HG03521 (cell line): Measurements from ENCODE around the gene WWOX.

Experiments used
- ATAC-seq: cut with Tn5 transposase; IDR thresholded peaks from one replicate; pipeline ENCODE4 v1.9.1; 2021; ENCODE audit warnings: mild to moderate bottlenecking, moderate library complexity; ENCODE audit not compliant: unreplicated experiment

The WWOX gene

DNA sequence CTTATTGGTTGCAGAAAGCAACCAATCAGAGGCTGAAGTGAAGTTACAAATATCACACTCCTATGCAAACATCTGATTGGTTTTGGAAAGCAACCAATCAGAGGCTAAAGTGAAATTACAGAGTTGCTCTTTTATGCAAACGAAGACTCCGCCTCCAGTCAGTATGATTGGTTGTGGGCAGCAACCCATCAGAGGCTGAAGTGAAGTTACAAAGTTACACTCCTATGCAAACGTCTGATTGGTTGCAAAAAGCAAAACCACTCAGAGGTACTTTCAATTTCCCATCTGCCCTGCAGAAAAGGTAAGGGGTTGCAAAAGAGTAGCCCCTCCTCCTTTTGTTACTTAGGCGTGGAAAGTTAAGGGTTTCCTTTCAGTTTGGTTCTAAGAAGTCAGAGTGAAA lies 803.8 kb downstream of the WWOX start:
- no peak for ATAC-seq

- no peak for ATAC-seq
These were observed 804.4 kb downstream of the WWOX start for GRCh38 chr16:78903843-78904242.

GRCh38 chr16:78906135-78906534 lies 806.7 kb downstream of the WWOX start:
- ATAC-seq = no peak

- ATAC-seq = no peak
These were observed 809.8 kb downstream of the WWOX start for GRCh38 chr16:78909226-78909625.

- no peak for ATAC-seq
These were observed 816.4 kb downstream of the WWOX start for GRCh38 chr16:78915811-78916345.

DNA sequence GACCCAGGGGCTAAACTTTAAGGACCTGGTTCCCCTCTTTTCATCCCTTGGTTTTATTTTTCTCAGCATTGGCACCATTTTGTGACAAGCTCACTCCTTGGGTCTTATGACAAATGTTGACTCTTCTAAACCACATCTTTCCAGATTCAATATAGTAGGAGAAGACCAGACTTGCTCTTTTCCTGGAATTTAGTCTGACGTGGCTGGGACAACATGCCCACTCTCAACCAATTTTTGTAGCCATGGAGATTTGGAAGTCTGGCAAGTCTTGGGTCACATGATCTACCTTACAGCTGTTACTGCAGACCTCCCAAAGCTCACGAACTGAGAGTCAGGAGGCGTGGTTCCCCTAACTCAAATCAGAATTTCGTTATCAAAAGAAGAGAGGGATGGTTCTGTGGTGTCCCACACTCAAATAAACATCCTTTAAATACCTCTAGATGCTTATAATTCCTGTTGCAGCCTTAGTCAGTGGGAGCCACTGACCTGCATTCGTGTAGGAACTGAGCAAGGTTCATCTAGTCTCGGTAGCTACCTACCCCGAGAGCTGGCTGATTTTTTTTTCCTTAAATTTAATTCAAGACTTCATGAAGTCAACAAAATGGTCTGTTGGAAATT lies 817.6 kb downstream of the WWOX start:
- ATAC-seq = no peak

GRCh38 chr16:78918805-78919305 lies 819.4 kb downstream of the WWOX start:
- no peak for ATAC-seq

DNA sequence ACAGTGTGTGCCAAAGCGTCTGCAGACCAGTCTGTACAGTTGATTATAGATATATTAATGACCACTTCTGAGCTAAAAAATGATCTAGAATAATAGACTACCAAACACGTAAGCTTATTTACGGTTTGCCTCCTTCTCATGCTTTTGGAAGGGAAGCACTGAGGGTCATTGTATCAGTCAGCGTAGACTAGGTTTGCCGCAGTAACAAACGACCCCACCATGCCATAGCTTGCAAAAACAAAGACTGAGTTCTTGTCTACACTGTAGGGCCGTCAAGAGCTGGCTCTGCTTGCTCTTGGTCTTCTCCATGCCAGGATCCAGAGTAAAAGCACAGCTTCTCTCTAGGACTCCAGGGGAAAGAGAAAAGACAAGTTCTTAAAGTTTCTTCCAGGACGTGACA lies 820.4 kb downstream of the WWOX start:
- ATAC-seq = no peak

GRCh38 chr16:78920621-78921020 lies 821.2 kb downstream of the WWOX start:
- no peak for ATAC-seq

GRCh38 chr16:78925083-78925767 lies 825.8 kb downstream of the WWOX start:
- ATAC-seq = no peak

GRCh38 chr16:78926723-78927210 lies 827.3 kb downstream of the WWOX start:
- no peak for ATAC-seq

DNA sequence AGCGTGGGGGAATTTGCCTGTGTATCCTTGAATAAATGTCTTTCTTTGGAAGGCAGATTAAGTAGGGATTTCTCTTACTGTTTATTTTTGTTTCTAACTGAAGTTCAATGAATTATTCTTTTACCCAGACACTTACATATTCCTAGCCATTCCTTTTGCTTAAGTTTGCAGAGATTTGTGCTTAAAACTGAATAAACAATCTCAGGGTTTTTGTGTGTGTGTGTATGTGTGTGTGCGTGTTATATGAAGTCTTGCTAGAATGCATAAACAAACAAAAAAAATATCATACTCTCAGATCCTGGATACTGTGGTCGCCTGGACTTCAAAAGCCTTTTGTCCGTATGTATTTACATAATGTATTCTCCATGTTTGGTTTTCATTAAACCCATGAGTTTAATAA lies 828.3 kb downstream of the WWOX start:
- no peak for ATAC-seq

- ATAC-seq = no peak
These were observed 830.4 kb downstream of the WWOX start for GRCh38 chr16:78929841-78930240.

DNA sequence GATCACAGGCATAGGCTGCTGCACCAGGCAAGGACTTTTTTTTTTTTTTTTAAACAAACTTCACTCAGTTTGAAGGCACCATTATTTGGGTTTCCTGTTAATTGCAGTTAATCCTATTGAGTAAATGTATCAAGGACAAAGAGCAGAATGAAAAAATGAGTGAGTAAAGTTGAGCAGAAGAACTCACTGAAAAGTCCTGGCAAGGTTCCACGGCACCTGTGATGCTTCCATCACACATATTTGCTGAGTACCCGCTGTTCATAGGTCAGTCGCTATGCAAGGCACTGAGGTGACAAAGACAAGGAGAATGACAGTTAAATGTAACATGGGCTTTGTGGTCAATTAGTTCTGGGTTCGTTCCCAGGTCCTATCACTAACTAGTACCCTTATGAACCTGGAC lies 831.1 kb downstream of the WWOX start:
- no peak for ATAC-seq

GRCh38 chr16:78931267-78931666 lies 831.8 kb downstream of the WWOX start:
- ATAC-seq = no peak

GRCh38 chr16:78931678-78932077 lies 832.2 kb downstream of the WWOX start:
- no peak for ATAC-seq

- no peak for ATAC-seq
These were observed 833.0 kb downstream of the WWOX start for GRCh38 chr16:78932355-78932943.

DNA sequence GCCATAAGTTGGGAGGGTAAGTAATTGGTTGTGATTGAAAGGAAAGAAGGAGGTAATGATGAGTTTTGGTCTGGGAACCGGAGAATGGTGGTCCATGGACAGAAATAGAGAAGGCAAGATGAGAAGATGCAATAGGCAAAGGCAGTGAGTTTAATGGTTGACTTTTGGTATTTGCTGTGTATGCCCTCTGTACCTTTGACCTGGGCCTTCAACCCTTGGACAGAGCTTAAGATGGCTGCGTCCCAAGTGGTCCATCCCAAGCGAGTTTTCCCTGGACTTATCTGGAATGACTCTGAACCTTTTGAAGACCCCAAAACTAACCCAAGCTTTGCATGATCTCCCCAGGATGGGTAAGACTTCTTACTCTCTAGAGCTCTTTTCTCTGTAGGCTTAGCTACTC lies 836.6 kb downstream of the WWOX start:
- no peak for ATAC-seq

- no peak for ATAC-seq
These were observed 840.1 kb downstream of the WWOX start for GRCh38 chr16:78939597-78939996.

DNA sequence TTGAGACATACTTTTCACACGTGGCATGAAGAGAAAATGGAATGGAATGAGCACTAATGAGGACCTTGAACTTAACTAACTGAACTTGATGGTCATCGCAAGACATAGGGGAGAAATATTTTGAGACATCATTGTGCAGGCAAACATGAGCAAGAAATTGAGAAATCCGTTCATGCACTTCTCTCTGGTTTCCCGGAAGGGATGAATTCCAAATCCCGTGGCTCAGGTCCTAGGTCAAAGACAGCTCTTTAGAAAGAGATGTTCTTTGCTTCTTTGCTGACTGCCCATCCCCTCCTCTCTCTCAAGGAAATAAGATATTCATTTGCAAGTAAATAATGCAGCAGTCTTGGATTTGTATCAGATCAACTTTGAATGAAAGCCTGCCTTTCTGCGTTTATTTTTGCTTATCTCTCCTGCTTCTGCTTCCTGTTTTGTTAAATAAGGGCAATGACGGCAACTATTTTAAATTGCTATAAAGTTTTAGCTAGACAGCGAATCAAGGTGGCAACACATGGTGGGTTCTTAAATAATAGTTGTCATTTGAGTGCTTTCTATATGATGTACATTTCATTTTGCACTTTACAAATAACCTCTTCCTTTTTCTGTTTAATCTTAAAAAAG lies 843.3 kb downstream of the WWOX start:
- ATAC-seq = no peak

DNA sequence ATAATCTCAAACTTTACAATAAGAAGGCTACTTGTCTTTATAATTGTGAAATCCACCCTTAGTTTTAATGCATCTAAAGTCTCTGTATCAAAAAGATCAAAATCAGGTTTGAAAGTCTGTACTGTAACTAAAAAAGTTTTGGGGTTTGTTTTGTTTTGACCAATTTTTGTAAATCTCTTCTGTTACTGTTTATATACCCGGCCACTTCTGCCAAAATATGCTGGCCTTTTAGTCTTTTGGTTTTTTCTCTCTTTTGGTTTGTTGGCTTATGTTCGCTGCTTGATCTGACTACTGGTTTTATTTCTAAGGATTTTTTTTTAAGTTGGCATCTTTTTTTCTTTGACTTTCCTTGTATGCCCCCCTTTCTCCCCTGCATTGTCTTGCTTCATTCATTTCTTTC lies 845.9 kb downstream of the WWOX start:
- no peak for ATAC-seq
